GM12875 (cell line): ENCODE measurements around the gene OR8B3.
"Not testable (repeated sequence)": the region's sequence is repeated elsewhere in the genome, so short reads cannot be mapped to it uniquely, and the experiment has no call there.

ENCODE experiments used
- H3K4me3 ChIP-seq: one replicate; pipeline ENCODE4 v1.5.1; 2011; ENCODE audit warnings: low read depth, low read length, control low read depth
- TF ChIP-seq, protein P1 (sequence below): IDR thresholded peaks from 2 replicates; pipeline ENCODE4 v1.5.1; 2011; ENCODE audit warnings: low read depth, mild to moderate bottlenecking, control low read depth, inconsistent platforms, low read length, moderate library complexity, borderline replicate concordance; ENCODE audit not compliant: insufficient read depth

The OR8B3 gene

DNA sequence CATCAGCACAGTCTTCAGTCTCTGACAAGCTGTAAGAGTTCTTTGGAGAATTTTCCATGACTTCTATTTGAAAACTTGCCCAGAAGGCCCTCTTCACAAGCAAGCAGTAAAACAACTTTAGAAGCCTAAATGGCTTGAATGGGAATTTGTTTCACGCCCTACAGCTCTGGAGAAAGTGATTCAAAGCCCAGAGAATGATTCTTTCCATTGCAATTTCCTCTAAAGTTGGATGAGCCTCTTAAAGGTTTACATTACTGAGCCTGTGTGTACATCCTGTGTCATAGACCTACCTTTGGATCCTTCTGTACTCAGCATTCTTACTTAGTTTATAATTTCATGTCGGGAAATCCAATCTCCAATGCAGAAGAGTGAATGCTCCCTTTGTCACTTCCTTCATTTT, 6.8 kb upstream of the OR8B3 start:
- H3K4me3 ChIP-seq, result no peak overlapping the region
- TF ChIP-seq, protein P1, sequence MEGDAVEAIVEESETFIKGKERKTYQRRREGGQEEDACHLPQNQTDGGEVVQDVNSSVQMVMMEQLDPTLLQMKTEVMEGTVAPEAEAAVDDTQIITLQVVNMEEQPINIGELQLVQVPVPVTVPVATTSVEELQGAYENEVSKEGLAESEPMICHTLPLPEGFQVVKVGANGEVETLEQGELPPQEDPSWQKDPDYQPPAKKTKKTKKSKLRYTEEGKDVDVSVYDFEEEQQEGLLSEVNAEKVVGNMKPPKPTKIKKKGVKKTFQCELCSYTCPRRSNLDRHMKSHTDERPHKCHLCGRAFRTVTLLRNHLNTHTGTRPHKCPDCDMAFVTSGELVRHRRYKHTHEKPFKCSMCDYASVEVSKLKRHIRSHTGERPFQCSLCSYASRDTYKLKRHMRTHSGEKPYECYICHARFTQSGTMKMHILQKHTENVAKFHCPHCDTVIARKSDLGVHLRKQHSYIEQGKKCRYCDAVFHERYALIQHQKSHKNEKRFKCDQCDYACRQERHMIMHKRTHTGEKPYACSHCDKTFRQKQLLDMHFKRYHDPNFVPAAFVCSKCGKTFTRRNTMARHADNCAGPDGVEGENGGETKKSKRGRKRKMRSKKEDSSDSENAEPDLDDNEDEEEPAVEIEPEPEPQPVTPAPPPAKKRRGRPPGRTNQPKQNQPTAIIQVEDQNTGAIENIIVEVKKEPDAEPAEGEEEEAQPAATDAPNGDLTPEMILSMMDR, result no peak

DNA sequence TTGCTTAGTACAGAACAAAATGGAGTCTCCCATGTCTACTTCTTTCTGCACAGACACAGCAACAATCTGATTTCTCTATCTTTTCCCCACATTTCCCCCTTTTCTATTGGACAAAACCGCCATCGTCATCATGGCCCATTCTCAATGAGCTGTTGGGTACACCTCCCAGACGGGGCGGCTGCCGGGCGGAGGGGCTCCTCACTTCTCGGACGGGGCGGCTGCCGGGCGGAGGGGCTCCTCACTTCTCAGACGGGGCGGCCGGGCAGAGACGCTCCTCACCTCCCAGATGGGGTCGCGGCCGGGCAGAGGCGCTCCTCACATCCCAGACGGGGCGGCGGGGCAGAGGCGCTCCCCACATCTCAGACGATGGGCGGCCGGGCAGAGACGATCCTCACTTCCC, 4.4 kb upstream of the OR8B3 start:
- not testable (repeated sequence) for H3K4me3 ChIP-seq

DNA sequence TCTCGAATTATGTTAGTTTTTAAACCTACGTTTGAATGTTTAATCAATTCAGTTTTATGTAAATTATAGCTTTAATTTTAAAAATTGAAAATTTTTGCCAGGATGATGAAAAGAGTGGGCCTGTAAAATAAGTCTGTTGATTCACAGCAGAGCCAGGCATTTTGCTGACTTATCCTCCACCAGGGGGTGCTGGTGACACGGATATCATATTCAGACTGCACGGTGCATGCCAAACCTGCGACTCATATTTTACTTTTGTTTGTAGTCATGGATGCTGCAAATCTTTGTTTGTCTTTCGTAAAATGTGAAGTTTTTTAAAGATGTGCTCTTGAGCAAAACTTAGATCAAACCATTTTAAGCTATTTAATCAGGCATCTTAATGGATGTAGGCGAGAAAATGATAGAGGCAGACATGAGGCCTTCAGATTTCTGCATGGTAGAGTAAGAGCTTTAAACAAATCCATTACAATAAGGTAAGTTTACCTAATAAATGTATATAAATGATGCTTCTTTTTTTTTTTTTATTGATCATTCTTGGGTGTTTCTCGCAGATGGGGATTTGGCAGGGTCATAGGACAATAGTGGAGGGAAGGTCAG, 3.6 kb upstream of the OR8B3 start:
- TF ChIP-seq, protein P1, result peak; percentile 69
- H3K4me3 ChIP-seq, result no peak overlapping the region

DNA sequence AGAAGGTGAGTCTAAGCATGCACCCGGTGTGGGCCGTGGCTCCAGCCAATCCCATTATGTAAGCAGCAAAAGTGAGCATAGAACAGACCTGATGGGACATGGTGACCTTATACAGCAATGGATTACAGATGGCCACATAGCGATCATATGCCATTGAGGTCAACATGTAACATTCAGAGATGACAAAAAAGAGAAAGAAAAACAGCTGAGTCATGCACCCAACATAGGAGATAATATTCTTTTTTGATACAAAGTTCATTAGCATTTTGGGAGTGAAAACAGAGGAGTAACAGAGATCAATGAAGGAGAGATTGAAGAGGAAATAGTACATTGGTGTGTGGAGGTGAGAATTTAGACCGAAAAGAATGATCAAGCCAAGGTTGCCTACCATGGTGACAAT, 2.0 kb downstream of the OR8B3 start:
- H3K4me3 ChIP-seq, result not testable (repeated sequence)

DNA sequence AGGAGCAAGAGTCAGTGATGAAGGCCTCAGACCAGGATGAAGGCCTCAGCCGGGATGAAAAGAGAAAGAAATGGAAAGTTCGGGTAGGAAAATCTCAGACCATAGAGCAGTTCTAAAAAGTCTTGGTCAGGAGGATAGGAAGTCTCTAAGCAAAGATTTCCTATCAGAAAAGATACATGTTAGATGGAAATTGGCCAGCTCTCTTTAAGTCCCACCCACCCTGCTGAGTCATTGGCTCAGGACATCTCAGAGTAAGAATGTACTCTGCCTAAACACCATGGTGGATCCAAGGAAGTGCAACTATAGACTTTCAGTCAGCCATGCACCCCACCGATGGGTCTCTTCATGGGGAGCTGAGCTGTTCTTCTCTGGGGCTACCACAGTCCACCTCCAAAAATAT, 4.4 kb downstream of the OR8B3 start:
- TF ChIP-seq, protein P1, result no peak
- H3K4me3 ChIP-seq, result no peak overlapping the region

DNA sequence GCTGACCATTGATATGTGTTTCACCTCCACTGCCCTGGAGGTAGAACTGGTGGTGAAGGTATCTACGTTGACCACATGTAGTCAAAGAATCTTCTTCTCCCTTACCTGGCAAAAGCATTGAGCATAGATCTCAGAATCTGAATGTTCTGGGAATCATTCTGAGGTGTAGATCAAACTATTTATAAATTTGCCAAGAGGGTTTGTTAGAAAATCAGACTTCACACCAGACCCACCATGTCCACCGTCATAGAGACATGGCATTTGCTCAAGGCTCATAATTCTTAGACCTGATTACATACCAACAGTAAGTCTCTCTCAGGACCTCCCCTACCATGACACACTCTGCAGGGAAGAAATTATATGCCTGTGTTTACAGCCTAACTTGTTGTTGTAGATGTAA, 14.4 kb downstream of the OR8B3 start, which contains the start of gene OR8B2:
OR8B2 (minus strand) TSS at position 101 of the 400 bp plus-strand sequence. CDS start 1,156 bp downstream, outside the sequence.
- TF ChIP-seq, protein P1, result no peak
- no peak within 1 kb of the TSS for H3K4me3 ChIP-seq

DNA sequence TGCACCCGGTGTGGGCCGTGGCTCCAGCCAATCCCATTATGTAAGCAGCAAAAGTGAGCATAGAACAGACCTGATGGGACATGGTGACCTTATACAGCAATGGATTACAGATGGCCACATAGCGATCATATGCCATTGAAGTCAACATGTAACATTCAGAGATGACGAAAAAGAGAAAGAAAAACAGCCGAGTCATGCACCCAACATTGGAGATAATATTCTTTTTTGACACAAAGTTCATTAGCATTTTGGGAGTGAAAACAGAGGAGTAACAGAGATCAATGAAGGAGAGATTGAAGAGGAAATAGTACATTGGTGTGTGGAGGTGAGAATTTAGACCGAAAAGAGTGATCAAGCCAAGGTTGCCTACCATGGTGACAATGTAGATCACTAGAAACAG, 16.0 kb downstream of the OR8B3 start:
- not testable (repeated sequence) for H3K4me3 ChIP-seq

DNA sequence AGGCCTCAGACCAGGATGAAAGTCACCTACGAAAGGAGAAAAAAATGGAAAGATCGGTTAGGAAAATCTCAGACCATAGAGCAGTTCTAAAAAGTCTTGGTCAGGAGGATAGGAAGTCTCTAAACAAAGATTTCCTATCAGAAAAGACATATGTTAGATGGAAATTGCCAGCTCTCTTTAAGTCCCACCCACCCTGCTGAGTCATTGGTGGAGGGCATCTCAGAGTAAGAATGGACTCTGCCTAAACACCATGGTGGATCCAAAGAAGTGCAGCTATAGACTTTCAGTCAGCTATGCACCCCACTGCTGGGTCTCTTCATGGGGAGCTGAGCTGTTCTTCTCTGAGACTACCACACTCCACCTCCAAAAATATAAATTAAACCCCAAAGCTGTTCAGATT, 18.2 kb downstream of the OR8B3 start:
- TF ChIP-seq, protein P1, result no peak
- H3K4me3 ChIP-seq, result no peak overlapping the region

DNA sequence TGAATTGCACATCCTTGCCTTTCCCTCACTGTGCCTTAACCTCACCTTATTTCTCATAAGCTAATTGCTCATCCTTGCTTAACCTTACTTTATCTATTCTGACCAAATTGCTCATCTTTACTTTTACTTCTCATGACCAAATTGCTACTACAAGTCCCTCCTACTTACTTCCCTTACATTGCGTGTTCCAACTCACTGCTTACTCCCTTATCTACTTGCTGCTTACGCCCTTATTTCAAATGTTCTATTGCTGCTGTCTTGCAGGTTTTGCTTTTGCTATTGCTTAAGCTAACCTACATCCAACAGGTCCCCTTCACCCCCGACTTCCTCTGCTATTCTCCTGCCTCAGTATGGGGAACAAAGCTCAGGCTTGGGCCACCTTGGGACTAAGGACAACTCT, 22.5 kb downstream of the OR8B3 start:
- H3K4me3 ChIP-seq, result no peak overlapping the region
- TF ChIP-seq, protein P1, result no peak
